SU-DHL-6 (cell line): Measurements from ENCODE around the gene CACNB2.

Source experiments
- EZH2phosphoT487 ChIP-seq: fragments of 200-600 bp; sonication (generic), shearing (Covaris generic); conservative IDR thresholded peaks from 2 replicates; pipeline ENCODE4 v1.6.1; 2018; ENCODE audit warnings: mild to moderate bottlenecking, antibody characterized with exemption, low read length, moderate library complexity, mixed read lengths
- TF ChIP-seq, protein P1 (sequence below): fragments of 200-600 bp; sonication (generic); IDR thresholded peaks from one replicate; pipeline ENCODE4 v1.5.1; 2017; ENCODE audit warnings: antibody characterized with exemption, mild to moderate bottlenecking, low read length, moderate library complexity; ENCODE audit not compliant: insufficient read depth, poor library complexity, severe bottlenecking

- TF ChIP-seq, protein P1, sequence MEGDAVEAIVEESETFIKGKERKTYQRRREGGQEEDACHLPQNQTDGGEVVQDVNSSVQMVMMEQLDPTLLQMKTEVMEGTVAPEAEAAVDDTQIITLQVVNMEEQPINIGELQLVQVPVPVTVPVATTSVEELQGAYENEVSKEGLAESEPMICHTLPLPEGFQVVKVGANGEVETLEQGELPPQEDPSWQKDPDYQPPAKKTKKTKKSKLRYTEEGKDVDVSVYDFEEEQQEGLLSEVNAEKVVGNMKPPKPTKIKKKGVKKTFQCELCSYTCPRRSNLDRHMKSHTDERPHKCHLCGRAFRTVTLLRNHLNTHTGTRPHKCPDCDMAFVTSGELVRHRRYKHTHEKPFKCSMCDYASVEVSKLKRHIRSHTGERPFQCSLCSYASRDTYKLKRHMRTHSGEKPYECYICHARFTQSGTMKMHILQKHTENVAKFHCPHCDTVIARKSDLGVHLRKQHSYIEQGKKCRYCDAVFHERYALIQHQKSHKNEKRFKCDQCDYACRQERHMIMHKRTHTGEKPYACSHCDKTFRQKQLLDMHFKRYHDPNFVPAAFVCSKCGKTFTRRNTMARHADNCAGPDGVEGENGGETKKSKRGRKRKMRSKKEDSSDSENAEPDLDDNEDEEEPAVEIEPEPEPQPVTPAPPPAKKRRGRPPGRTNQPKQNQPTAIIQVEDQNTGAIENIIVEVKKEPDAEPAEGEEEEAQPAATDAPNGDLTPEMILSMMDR: no peak
- TF ChIP-seq EZH2phosphoT487: no peak
Measured at GRCh38 chr10:18424200-18424599, 284.0 kb downstream of the CACNB2 start.
